ENCODE measurements around the gene CAMLG. TPM values are rescaled to one million over a fixed set of nuclear protein-coding genes. Genes with fewer than 3 reads are reported as not detected.
"Not testable (repeated sequence)": the region's sequence is repeated elsewhere in the genome, so short reads cannot be mapped to it uniquely, and the experiment has no call there.

CAMLG gene
- 29.8 and 59.6 TPM in 2 replicates for total RNA-seq (2014; rRNA removed; shearing (Covaris generic); ENCODE audit: low replicate concordance)

GRCh38 chr5:134738133-134738962 lies at the start of gene CAMLG:
Gene CAMLG (plus strand): TSS chr5:134738548. CDS start chr5:134738621, 73 bp downstream.
- no peaks in the 10 kb centered on the region for H3K27me3 ChIP-seq
- H3K36me3 ChIP-seq, result peaks cover 17% of the 10 kb centered on the region
- H3K4me3 ChIP-seq, result peak within 1 kb of the TSS; percentile 85
- no peaks in the 10 kb centered on the region for H3K9me3 ChIP-seq
- peak; percentile 98 for DNase-seq

- not testable (repeated sequence) for H3K9me3 ChIP-seq, H3K4me3 ChIP-seq, H3K27me3 ChIP-seq, DNase-seq
- H3K36me3 ChIP-seq, result peaks cover 88% of the 10 kb centered on the region
Observed at GRCh38 chr5:134690144-134690543, 48.2 kb upstream of the CAMLG start.

- H3K36me3 ChIP-seq, result peaks cover 75% of the 10 kb centered on the region
- H3K9me3 ChIP-seq, result no peaks in the 10 kb centered on the region
- no peak overlapping the region for H3K4me3 ChIP-seq
- no peaks in the 10 kb centered on the region for H3K27me3 ChIP-seq
- no peak for DNase-seq
Observed at GRCh38 chr5:134692722-134693121, 45.6 kb upstream of the CAMLG start.

DNA sequence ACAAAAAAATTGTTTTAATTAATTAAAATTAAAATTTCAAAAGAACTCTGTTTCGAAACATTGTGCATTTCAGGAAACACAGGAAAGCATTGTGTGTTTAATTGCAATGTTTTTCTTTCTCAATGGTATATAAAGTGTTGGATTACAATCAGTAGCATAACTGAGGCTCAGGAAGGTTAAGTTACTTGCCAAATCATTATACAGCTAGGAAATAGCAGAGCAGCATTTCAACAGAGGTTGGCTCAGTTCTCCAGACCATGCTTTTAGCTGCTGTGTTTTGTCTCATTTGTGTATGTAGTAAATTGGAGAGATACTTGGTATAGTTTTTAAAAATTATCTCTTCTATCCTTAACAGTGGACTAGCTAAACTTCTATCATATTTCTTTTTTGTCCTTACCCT lies 30.0 kb upstream of the CAMLG start:
- Histone ChIP-seq H3K27me3 (no peaks in the 10 kb centered on the region), H3K4me3 (no peak overlapping the region), H3K9me3 (no peaks in the 10 kb centered on the region), H3K36me3 (peaks cover 83% of the 10 kb centered on the region)
- no peak for DNase-seq

GRCh38 chr5:134714120-134714519 lies 24.2 kb upstream of the CAMLG start:
- Histone ChIP-seq H3K4me3 (no peak overlapping the region), H3K27me3 (no peaks in the 10 kb centered on the region), H3K9me3 (no peaks in the 10 kb centered on the region), H3K36me3 (peaks cover 83% of the 10 kb centered on the region)
- DNase-seq, result peak; percentile 69

- Histone ChIP-seq H3K4me3 (no peak overlapping the region), H3K36me3 (peaks cover 82% of the 10 kb centered on the region), H3K9me3 (no peaks in the 10 kb centered on the region), H3K27me3 (no peaks in the 10 kb centered on the region)
- no peak for DNase-seq
Observed at GRCh38 chr5:134714541-134714940, 23.8 kb upstream of the CAMLG start.

- not testable (repeated sequence) for H3K4me3 ChIP-seq, H3K27me3 ChIP-seq, H3K9me3 ChIP-seq, DNase-seq
- peaks cover 81% of the 10 kb centered on the region for H3K36me3 ChIP-seq
Observed at GRCh38 chr5:134715466-134715865, 22.9 kb upstream of the CAMLG start.

DNA sequence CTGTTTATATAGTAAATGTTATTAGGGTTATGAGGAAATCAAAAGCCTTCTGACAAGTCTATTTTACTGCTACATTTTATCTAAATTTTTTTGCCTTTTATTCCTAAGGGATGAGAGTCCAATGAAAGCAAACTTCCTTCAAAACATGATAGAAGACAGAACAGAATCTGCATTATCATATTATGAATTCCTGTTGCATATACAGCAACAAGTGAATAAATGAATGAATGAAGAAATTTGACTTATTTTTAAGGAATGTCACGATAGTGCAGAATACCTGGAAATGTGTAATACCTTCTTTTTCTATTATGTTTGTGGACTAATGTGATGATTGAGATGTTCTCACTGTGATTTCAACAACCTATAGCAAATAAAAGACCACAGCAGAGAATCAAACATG lies 13.5 kb upstream of the CAMLG start:
- Histone ChIP-seq H3K36me3 (peaks cover 55% of the 10 kb centered on the region), H3K27me3 (no peaks in the 10 kb centered on the region), H3K4me3 (no peak overlapping the region), H3K9me3 (no peaks in the 10 kb centered on the region)
- no peak for DNase-seq

- no peak for DNase-seq
- H3K9me3 ChIP-seq, result no peaks in the 10 kb centered on the region
- no peak overlapping the region for H3K4me3 ChIP-seq
- H3K27me3 ChIP-seq, result no peaks in the 10 kb centered on the region
- no peaks in the 10 kb centered on the region for H3K36me3 ChIP-seq
Observed at GRCh38 chr5:134732819-134733218, 5.5 kb upstream of the CAMLG start.

DNA sequence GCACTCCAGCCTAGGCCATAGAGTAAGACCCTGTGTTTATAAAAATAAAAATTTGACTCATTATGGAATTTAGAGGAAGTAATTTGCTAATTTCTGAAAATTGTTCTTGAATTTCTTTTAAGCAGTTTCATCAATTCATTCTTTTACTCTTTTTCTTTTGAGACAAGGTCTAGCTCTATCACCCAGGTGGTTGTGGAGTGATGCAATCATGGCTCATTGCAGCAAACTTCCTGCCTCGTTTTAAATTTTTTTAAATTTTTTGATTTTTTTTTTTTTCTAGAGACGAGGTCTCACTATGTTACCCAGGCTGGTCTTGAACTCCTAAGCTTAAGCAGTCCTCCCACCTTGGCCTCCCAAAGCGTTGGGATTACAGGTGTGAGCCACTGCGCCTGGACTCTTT lies 3.1 kb upstream of the CAMLG start:
- H3K4me3 ChIP-seq, result no peak overlapping the region
- no peaks in the 10 kb centered on the region for H3K9me3 ChIP-seq
- no peak for DNase-seq
- H3K27me3 ChIP-seq, result no peaks in the 10 kb centered on the region
- no peaks in the 10 kb centered on the region; the same call in 1 of the 2 replicates for H3K36me3 ChIP-seq

DNA sequence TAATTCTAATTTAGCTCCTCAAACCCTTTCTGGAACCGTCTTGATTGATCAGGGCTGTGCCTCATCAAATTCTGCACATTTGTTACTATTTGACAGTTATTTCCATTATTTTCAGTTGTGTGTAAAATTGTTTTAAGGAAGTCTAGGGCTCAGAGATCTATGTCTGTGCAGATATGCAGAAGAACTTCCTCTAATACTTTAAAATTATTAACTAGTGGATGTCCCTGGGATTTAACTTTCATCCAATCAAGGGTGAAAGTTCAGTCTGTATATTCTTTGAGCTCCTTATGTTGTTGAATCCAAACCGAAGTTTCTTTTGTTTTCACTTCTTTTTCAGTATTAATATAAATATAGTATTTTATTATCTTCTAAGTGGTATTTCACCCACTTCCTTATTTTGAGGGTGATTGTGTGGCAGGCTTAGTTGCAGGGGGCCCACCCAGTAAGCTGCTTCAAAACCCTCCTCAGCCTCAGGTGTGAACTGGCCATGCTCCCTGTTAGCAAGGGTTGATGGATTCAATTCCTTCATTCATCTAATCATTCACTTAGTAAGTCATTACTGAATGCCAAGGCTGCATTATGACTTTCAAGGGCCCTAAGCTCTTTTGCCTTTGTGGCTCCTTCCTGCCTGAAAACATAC lies 2.1 kb upstream of the CAMLG start:
- DNase-seq, result no peak
- Histone ChIP-seq H3K4me3 (no peak overlapping the region), H3K27me3 (no peaks in the 10 kb centered on the region), H3K36me3 (peaks cover 4% of the 10 kb centered on the region), H3K9me3 (no peaks in the 10 kb centered on the region)

- peaks cover 23% of the 10 kb centered on the region for H3K36me3 ChIP-seq
- H3K9me3 ChIP-seq, result no peaks in the 10 kb centered on the region
- H3K4me3 ChIP-seq, result peak overlapping the region; percentile 85
- no peaks in the 10 kb centered on the region for H3K27me3 ChIP-seq
- peak; percentile 49 for DNase-seq
Observed at GRCh38 chr5:134738963-134739661, 764 bp downstream of the CAMLG start.

- no peak for DNase-seq
- Histone ChIP-seq H3K4me3 (no peak overlapping the region), H3K27me3 (no peaks in the 10 kb centered on the region), H3K9me3 (no peaks in the 10 kb centered on the region), H3K36me3 (peaks cover 30% of the 10 kb centered on the region)
Observed at GRCh38 chr5:134741052-134741451, 2.7 kb downstream of the CAMLG start.

DNA sequence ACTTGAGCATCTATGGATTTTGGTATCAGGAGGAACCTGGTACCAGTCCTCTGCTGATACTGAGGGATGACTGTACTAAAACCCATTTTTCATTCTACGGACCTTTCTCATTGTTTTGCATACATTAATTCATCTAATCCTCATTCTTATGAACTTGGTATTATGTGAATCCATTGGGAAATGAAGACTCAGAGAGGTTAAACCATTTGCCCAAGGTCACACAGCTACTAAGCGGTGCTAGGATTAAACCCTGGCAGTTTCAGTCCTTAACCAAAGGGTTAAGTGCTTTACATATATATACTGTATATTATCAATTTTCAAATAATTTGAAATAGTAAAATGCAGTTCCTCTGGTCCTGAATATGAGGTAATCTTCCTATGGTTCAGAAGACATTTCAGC lies 3.8 kb downstream of the CAMLG start:
- Histone ChIP-seq H3K4me3 (no peak overlapping the region), H3K36me3 (peaks cover 30% of the 10 kb centered on the region), H3K27me3 (no peaks in the 10 kb centered on the region), H3K9me3 (no peaks in the 10 kb centered on the region)
- DNase-seq, result no peak

DNA sequence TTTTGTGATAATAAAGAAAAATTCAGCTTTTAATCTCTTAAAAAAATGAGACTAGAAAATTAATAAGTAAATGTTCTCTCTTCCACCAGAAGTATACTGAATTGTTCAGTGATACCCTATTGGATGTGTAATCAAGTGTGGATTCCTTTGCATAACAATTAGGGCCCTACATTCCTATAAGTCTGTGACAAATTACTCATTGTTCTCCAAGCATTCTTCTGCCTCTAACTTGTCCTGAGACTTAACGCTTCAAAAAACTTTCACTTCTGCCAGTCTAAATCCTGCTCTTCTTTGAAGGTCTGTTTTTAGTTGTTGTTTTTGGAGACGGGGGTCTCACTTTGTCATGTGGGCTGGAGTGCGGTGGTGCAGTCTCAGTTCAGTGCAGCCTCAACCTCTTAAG lies 11.1 kb downstream of the CAMLG start:
- Histone ChIP-seq H3K4me3 (no peak overlapping the region), H3K27me3 (no peaks in the 10 kb centered on the region), H3K36me3 (peaks cover 18% of the 10 kb centered on the region), H3K9me3 (no peaks in the 10 kb centered on the region)
- DNase-seq, result no peak

DNA sequence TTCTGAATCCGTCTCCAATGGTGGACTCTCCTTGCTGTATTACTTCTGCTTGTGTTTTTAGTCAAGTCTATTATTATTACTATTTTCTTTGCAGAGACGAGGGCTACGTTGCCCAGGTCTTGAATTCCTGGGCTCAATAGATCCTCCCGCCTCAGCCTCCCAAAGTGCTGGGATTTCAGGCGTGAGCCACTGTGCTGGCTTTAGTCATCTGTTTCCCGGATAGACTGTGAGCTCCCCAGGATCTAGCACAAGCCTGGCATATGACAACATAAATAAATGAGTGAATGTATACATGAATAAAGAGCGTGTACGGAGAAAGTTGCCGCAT lies 19.8 kb downstream of the CAMLG start:
- peak overlapping the region; percentile 83 for H3K4me3 ChIP-seq
- no peak for DNase-seq
- H3K36me3 ChIP-seq, result peaks cover 6% of the 10 kb centered on the region
- H3K9me3 ChIP-seq, result no peaks in the 10 kb centered on the region
- H3K27me3 ChIP-seq, result no peaks in the 10 kb centered on the region

GRCh38 chr5:134758504-134759341 lies 20.4 kb downstream of the CAMLG start, which contains the start of gene DDX46:
Gene DDX46 (plus strand): TSS chr5:134758779. CDS start chr5:134758939, 160 bp downstream.
- peak within 1 kb of the TSS; percentile 83 for H3K4me3 ChIP-seq
- no peaks in the 10 kb centered on the region for H3K9me3 ChIP-seq
- peaks cover 10% of the 10 kb centered on the region for H3K36me3 ChIP-seq
- no peaks in the 10 kb centered on the region for H3K27me3 ChIP-seq
- peak; percentile 98 for DNase-seq

Data from MG63 (cell line).